DND-41 (cell line): ENCODE results near the gene ATP10A.

Experiments
- EZH2 ChIP-seq: IDR thresholded peaks from 3 replicates; pipeline ENCODE4 v1.6.1; 2012; ENCODE audit warnings: borderline replicate concordance, low read depth, mild to moderate bottlenecking, moderate library complexity, low read length, inconsistent platforms; ENCODE audit not compliant: severe bottlenecking
- TF ChIP-seq, protein P1 (sequence below): IDR thresholded peaks from 2 replicates; pipeline ENCODE4 v1.5.1; 2012; ENCODE audit warnings: borderline replicate concordance, low read length, moderate library complexity, mild to moderate bottlenecking; ENCODE audit not compliant: poor library complexity, severe bottlenecking; ENCODE audit errors: extremely low read depth

DNA sequence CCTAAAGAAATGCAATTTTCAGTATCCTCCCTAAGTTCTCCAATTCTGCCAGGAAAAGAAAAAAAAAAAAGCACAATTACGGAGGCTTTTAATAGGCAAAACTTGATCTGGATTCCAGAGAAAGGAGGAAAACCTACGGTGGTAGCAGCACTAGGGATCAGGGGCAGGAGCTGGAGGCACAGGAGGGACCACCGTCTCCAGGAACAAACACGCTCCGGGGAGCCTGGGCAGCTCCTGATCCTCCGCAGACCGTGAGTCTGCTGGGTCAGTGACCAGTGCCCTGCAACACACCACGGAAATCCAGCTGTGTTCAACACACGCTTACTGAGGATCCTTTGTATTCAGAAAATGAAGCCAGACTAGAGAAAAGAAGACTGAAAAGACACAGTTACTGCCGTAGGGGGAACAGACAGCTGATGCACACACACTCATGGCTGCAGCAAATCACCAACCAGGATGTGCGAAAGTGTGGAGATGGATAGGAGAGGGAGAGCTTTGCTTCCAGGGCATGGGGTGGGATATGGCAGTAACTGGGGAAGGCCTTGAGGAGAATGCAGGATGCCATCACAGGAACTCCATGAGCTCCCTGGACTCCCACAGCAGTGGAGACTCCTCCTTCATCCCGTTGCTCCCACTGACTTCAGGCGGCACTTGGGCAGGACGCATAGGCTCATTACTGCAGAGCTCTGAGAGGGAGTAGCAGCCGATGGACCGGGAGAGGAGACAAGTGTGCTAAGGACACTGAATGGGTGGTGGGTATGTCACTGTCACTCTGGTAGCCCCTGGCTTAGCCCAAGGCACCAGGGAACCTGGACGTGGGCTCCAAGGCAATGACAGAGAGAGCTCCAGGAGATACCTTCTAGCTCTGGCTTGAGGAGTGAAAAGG, 167.0 kb downstream of the ATP10A start:
- TF ChIP-seq EZH2, result no peak
- TF ChIP-seq, protein P1, sequence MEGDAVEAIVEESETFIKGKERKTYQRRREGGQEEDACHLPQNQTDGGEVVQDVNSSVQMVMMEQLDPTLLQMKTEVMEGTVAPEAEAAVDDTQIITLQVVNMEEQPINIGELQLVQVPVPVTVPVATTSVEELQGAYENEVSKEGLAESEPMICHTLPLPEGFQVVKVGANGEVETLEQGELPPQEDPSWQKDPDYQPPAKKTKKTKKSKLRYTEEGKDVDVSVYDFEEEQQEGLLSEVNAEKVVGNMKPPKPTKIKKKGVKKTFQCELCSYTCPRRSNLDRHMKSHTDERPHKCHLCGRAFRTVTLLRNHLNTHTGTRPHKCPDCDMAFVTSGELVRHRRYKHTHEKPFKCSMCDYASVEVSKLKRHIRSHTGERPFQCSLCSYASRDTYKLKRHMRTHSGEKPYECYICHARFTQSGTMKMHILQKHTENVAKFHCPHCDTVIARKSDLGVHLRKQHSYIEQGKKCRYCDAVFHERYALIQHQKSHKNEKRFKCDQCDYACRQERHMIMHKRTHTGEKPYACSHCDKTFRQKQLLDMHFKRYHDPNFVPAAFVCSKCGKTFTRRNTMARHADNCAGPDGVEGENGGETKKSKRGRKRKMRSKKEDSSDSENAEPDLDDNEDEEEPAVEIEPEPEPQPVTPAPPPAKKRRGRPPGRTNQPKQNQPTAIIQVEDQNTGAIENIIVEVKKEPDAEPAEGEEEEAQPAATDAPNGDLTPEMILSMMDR, result no peak
